HepG2 (cell line): ENCODE measurements around the gene RHD. TPM values are rescaled to one million over a fixed set of nuclear protein-coding genes. Genes with fewer than 3 reads are reported as not detected.

Experiments used
- ATAC-seq: fragments of 200-7000 bp; cut with Tn5 transposase; 3 replicates; pipeline ENCODE4 v1.9.1; 2020; ENCODE audit warnings: mild to moderate bottlenecking, moderate library complexity
- BruUV-seq: library from RNA; stranded (reverse); fragments of 400-500 nt; replicated peaks from 2 replicates; lab custom pipeline; 2021; lab: Mats Ljungman, UMichigan
- CTCF ChIA-PET: fragments of 300-600 bp; formaldehyde crosslinking; extraction: SDS; loops from one replicate; lab custom pipeline; 2021; ENCODE audit warnings: low total read pairs, inconsistent platforms, low intra/inter-chr PET ratio; lab: Yijun Ruan, JAX
- POLR2A ChIA-PET: fragments of 350-600 bp; sonication (Branson Sonifier 250); formaldehyde crosslinking; loops from one replicate; lab custom pipeline; 2020; ENCODE audit warnings: antibody characterized with exemption, inconsistent platforms; lab: Yijun Ruan, JAX
- DNase-seq: peaks from one replicate; pipeline ENCODE4 v3.0.0-alpha.2; 2015; ENCODE audit warnings: low spot score
- FAIRE-seq: peaks from 3 replicates; lab custom pipeline; 2011; peaks lifted over from hg19 to GRCh38; lab: Jason Lieb, UNC
- H2AFZ ChIP-seq: one replicate; pipeline ENCODE4 v1.6.1; 2011; ENCODE audit warnings: low read length, inconsistent platforms
- H3K27ac ChIP-seq: fragments of 300-600 bp; 3 replicates; pipeline ENCODE4 v1.8.0; 2011; ENCODE audit warnings: mixed run types, mild to moderate bottlenecking, mixed read lengths, low read length, inconsistent platforms; ENCODE audit not compliant: insufficient read depth; ENCODE audit errors: extremely low read length
- H3K27me3 ChIP-seq, 2 experiments: fragments of 200-600 bp in 1 of 2; 2 replicates in 1 of 2; 3 replicates in 1 of 2; pipeline versions ENCODE4 v1.6.0 to v1.8.0; 2011; ENCODE audit warnings: low read length in 2 of 2, mild to moderate bottlenecking in 2 of 2, moderate library complexity in 2 of 2, inconsistent platforms in 1 of 2; ENCODE audit not compliant: insufficient read depth in 2 of 2, control insufficient read depth in 1 of 2
- H3K36me3 ChIP-seq, 2 experiments: fragments of 200-600 bp in 1 of 2; replicated peaks in 1 of 2; 2 replicates in 1 of 2; 3 replicates in 1 of 2; pipeline versions ENCODE4 v1.5.1 to v1.8.0; 2011; ENCODE audit warnings: low read length in 2 of 2, inconsistent platforms in 1 of 2; ENCODE audit not compliant: insufficient read depth in 2 of 2, control insufficient read depth in 1 of 2
- H3K4me1 ChIP-seq: 2 replicates; pipeline ENCODE4 v1.5.1; 2012; ENCODE audit warnings: low read length, inconsistent platforms; ENCODE audit not compliant: insufficient read depth
- H3K4me2 ChIP-seq: 2 replicates; pipeline ENCODE4 v1.6.0; 2011; ENCODE audit warnings: low read depth, low read length, inconsistent platforms
- H3K4me3 ChIP-seq, 3 experiments: fragments of 200-600 bp in 1 of 3; sonication (generic), shearing (Covaris generic) in 1 of 3; replicated peaks in 1 of 3; 2 replicates each; pipeline ENCODE4 v1.5.1; 2011 to 2016; ENCODE audit warnings: low read length in 3 of 3, inconsistent platforms in 2 of 3, low read depth in 2 of 3, mild to moderate bottlenecking in 2 of 3, control low read depth in 1 of 3, mixed read lengths in 1 of 3; ENCODE audit not compliant: insufficient read depth in 1 of 3
- H3K79me2 ChIP-seq: one replicate; pipeline ENCODE4 v1.6.1; 2011; ENCODE audit warnings: low read length, inconsistent platforms; ENCODE audit not compliant: insufficient read depth
- H3K9ac ChIP-seq: 2 replicates; pipeline ENCODE4 v1.6.0; 2011; ENCODE audit warnings: mild to moderate bottlenecking, low read depth, low read length, inconsistent platforms; ENCODE audit not compliant: insufficient read depth
- H3K9me3 ChIP-seq: 2 replicates; pipeline ENCODE4 v1.5.1; 2012; ENCODE audit warnings: mild to moderate bottlenecking, low read length
- H4K20me1 ChIP-seq: 2 replicates; pipeline ENCODE4 v1.6.0; 2011; ENCODE audit warnings: inconsistent platforms, mild to moderate bottlenecking, low read length, moderate library complexity; ENCODE audit not compliant: insufficient read depth
- MAFG ChIP-seq: sonication (generic); formaldehyde crosslinking; IDR thresholded peaks from 2 replicates; pipeline ENCODE4 v1.5.1; 2020; ENCODE audit warnings: mild to moderate bottlenecking, missing genetic modification reagents
- PHF8 ChIP-seq: sonication (generic); formaldehyde crosslinking; IDR thresholded peaks from 2 replicates; pipeline ENCODE4 v1.5.0; 2020; ENCODE audit warnings: missing genetic modification reagents
- ZNF317 ChIP-seq: sonication (generic); formaldehyde crosslinking; IDR thresholded peaks from 2 replicates; pipeline ENCODE4 v1.5.0; 2020; ENCODE audit warnings: mild to moderate bottlenecking, missing genetic modification reagents
- WGBS: methylation state at CpG from one replicate; pipeline ENCODE4 v1.1.6; 2017; ENCODE audit warnings: low lambda C conversion rate; 5-methylcytosine and 5-hydroxymethylcytosine counted together
- in situ Hi-C: cut with HindIII; loops from 2 replicates; pipeline ENCODE4 v1.10.0; 2017; ENCODE audit warnings: low pct_unique_long_range_greater_than_20kb; ENCODE audit not compliant: extremely low pct_ligation_motif_present
- intact Hi-C: fragments of 100-400 bp; cut with micrococcal nuclease; formaldehyde crosslinking; loops from one replicate; pipeline ENCODE4 v1.10.0; 2022; ENCODE audit not compliant: unreplicated experiment
- polyA plus RNA-seq, 8 experiments: library from polyadenylated mRNA; depleted of rRNA in 3 of 8; stranded (reverse) in 7 of 8; unstranded in 1 of 8; fragments of >200 nt; fragmentation: Illumina TruSeq in 4 of 8; extraction: Trizol in 4 of 8; gene quantifications; 2 replicates each; pipeline versions ENCODE4 v1.2.1 to v1.2.3, GENCODE V29; 2011 to 2016; ENCODE audit warnings: low read depth in 4 of 8, missing spikeins in 1 of 8, mixed read lengths in 1 of 8; ENCODE audit not compliant: insufficient read depth in 1 of 8
- total RNA-seq, 5 experiments: library from RNA; depleted of rRNA; stranded (reverse); fragments of >200 nt; fragmentation: Illumina TruSeq; extraction: Trizol; gene quantifications; 2 replicates each; pipeline ENCODE4 v1.2.3, GENCODE V29; 2016; ENCODE audit warnings: low read depth in 1 of 5
- TF ChIP-seq, protein P1 (sequence below): sonication (generic); formaldehyde crosslinking; IDR thresholded peaks from 2 replicates; pipeline ENCODE4 v1.5.0; 2020; ENCODE audit warnings: missing genetic modification reagents
- TF ChIP-seq, protein P2 (sequence below): sonication (generic); formaldehyde crosslinking; IDR thresholded peaks from 2 replicates; pipeline ENCODE4 v1.4.0; 2020; ENCODE audit warnings: missing genetic modification reagents; ENCODE audit errors: not compliant biosample characterization
- TF ChIP-seq, protein P3 (sequence below): IDR thresholded peaks from 2 replicates; pipeline ENCODE4 v1.6.1; 2016; ENCODE audit warnings: low read depth
- TF ChIP-seq, protein P4 (sequence below): sonication (generic); formaldehyde crosslinking; IDR thresholded peaks from 2 replicates; pipeline ENCODE4 v1.4.0; 2020; ENCODE audit warnings: missing genetic modification reagents, mild to moderate bottlenecking, borderline replicate concordance

RHD gene
- total and polyA plus RNA-seq, 2 of the 13 experiments (the other 11 are each of a cell fraction or from before 2014, with no cell fraction given): not detected

DNA sequence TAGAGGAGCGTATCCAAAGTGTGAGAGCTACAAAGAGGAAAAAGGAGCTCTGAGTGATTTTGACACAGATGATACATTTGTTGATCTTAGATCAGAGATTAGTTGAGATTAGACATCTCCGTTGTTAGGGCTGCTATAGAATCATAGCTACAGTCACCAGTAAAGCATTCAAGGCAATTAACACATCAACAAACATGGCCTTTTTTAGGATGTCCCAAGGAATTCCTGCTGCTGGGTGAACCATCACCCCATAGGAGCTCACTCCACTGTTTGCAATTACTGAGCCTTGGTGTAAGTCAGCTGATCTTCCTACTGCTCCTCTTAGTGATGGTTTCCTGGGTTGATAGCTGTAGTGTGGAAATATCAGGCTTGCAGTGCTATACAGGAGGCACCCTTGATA, 18.4 kb upstream of the RHD start:
- CTCF ChIA-PET: no interaction called here
- in situ Hi-C loops: no loop called here

More for the DNA sequence above, 18.4 kb upstream of the RHD start:
- intact Hi-C loops: no loop called here
- H3K4me2 ChIP-seq: no peak overlapping the region
- no peaks in the 10 kb centered on the region for H3K36me3 ChIP-seq
- H3K27me3 ChIP-seq: no peaks in the 10 kb centered on the region
- BruUV-seq: no TSS peak
- 51% methylated on average over 2 of the region's 2 CpGs for WGBS
- H3K4me3 ChIP-seq: no peak overlapping the region
- no peaks in the 10 kb centered on the region for H3K9me3 ChIP-seq
- no peaks in the 10 kb centered on the region for H4K20me1 ChIP-seq
- no peak for DNase-seq
- no peak overlapping the region for H3K9ac ChIP-seq
- no peak overlapping the region for H3K27ac ChIP-seq
- POLR2A ChIA-PET: interaction anchor here (1.6 kb wide), 1 partner anchor 14 kb away, joined by 4 read pairs; no protein-coding TSS in a partner anchor
- no peak for ATAC-seq
- no peak for TF ChIP-seq MAFG (CRISPR knock-in tag)
- no peak for TF ChIP-seq PHF8
- TF ChIP-seq, protein P1, sequence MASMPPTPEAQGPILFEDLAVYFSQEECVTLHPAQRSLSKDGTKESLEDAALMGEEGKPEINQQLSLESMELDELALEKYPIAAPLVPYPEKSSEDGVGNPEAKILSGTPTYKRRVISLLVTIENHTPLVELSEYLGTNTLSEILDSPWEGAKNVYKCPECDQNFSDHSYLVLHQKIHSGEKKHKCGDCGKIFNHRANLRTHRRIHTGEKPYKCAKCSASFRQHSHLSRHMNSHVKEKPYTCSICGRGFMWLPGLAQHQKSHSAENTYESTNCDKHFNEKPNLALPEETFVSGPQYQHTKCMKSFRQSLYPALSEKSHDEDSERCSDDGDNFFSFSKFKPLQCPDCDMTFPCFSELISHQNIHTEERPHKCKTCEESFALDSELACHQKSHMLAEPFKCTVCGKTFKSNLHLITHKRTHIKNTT: no peak
- TF ChIP-seq, protein P2, sequence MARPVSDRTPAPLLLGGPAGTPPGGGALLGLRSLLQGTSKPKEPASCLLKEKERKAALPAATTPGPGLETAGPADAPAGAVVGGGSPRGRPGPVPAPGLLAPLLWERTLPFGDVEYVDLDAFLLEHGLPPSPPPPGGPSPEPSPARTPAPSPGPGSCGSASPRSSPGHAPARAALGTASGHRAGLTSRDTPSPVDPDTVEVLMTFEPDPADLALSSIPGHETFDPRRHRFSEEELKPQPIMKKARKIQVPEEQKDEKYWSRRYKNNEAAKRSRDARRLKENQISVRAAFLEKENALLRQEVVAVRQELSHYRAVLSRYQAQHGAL (CRISPR knock-in tag): no peak
- TF ChIP-seq, protein P3, sequence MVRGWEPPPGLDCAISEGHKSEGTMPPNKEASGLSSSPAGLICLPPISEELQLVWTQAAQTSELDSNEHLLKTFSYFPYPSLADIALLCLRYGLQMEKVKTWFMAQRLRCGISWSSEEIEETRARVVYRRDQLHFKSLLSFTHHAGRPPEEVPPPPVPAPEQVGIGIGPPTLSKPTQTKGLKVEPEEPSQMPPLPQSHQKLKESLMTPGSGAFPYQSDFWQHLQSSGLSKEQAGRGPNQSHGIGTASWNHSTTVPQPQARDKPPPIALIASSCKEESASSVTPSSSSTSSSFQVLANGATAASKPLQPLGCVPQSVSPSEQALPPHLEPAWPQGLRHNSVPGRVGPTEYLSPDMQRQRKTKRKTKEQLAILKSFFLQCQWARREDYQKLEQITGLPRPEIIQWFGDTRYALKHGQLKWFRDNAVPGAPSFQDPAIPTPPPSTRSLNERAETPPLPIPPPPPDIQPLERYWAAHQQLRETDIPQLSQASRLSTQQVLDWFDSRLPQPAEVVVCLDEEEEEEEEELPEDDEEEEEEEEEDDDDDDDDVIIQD (CRISPR knock-in tag): no peak
- TF ChIP-seq, protein P4, sequence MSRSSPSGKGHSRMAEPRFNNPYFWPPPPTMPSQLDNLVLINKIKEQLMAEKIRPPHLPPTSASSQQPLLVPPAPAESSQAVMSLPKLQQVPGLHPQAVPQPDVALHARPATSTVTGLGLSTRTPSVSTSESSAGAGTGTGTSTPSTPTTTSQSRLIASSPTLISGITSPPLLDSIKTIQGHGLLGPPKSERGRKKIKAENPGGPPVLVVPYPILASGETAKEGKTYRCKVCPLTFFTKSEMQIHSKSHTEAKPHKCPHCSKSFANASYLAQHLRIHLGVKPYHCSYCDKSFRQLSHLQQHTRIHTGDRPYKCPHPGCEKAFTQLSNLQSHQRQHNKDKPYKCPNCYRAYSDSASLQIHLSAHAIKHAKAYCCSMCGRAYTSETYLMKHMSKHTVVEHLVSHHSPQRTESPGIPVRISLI: no peak
- TF ChIP-seq ZNF317 (CRISPR knock-in tag): peak; percentile 68; the same call in 1 of the 2 replicates
- TF ChIP-seq, all 625 proteins: peak for 1
- H3K79me2 ChIP-seq: no peaks in the 10 kb centered on the region
- peaks cover 17% of the 10 kb centered on the region for H3K4me1 ChIP-seq
- H2AFZ ChIP-seq: no peak overlapping the region
- FAIRE-seq: no peak
